Stimulated activated CD4-positive, alpha-beta T cell treated with anti-CD3 and anti-CD28 coated beads, Interleukin-15, amount 100 ng/mL, for 24 hours (primary cell): ENCODE measurements around the gene OR13J1.
"Not testable (repeated sequence)": the region's sequence is repeated elsewhere in the genome, so short reads cannot be mapped to it uniquely, and the experiment has no call there.

Experiments used
- DNase-seq: peaks from one replicate; pipeline ENCODE4 v3.0.0-alpha.2; 2020

Gene OR13J1

GRCh38 chr9:35870351-35870923 lies at the start of gene OR13J1:
Gene OR13J1 (minus strand): TSS chr9:35870401. CDS start chr9:35870401, 0 bp downstream.
- DNase-seq = no peak

GRCh38 chr9:35919212-35920008 lies 49.2 kb upstream of the OR13J1 start:
- DNase-seq = no peak

GRCh38 chr9:35918780-35919179 lies 48.6 kb upstream of the OR13J1 start:
- DNase-seq = no peak

- no peak for DNase-seq
Measured at GRCh38 chr9:35917261-35917660, 47.1 kb upstream of the OR13J1 start.

- no peak for DNase-seq
Measured at GRCh38 chr9:35915681-35916294, 45.6 kb upstream of the OR13J1 start.

GRCh38 chr9:35914301-35914807 lies 44.2 kb upstream of the OR13J1 start:
- DNase-seq = no peak

- DNase-seq = not testable (repeated sequence)
Measured at GRCh38 chr9:35913429-35913828, 43.2 kb upstream of the OR13J1 start.

- no peak for DNase-seq
Measured at GRCh38 chr9:35912791-35913400, 42.7 kb upstream of the OR13J1 start.

GRCh38 chr9:35911690-35912089 lies 41.5 kb upstream of the OR13J1 start:
- DNase-seq = no peak

- peak; percentile 66 for DNase-seq
Measured at GRCh38 chr9:35910613-35911359, 40.6 kb upstream of the OR13J1 start.

- no peak for DNase-seq
Measured at GRCh38 chr9:35909687-35910612, 39.7 kb upstream of the OR13J1 start.

- DNase-seq = no peak
Measured at GRCh38 chr9:35909274-35909673, 39.1 kb upstream of the OR13J1 start, which contains the start of gene SPAAR. Gene SPAAR (plus strand): TSS chr9:35909490. CDS start chr9:35910464, 974 bp downstream.

GRCh38 chr9:35908504-35909125 lies 38.4 kb upstream of the OR13J1 start:
- no peak for DNase-seq

GRCh38 chr9:35907711-35908503 lies 37.7 kb upstream of the OR13J1 start:
- DNase-seq = no peak

GRCh38 chr9:35906923-35907699 lies 36.9 kb upstream of the OR13J1 start:
- DNase-seq = no peak

GRCh38 chr9:35905912-35906679 lies 35.9 kb upstream of the OR13J1 start, which contains the start of gene HRCT1:
Gene HRCT1 (plus strand): TSS chr9:35906202. CDS start chr9:35906288, 86 bp downstream.
- DNase-seq = no peak

- DNase-seq = no peak
Measured at GRCh38 chr9:35905051-35905781, 35.0 kb upstream of the OR13J1 start.

GRCh38 chr9:35904338-35904737 lies 34.1 kb upstream of the OR13J1 start:
- no peak for DNase-seq
